Stomach (tissue), 4 donors: ENCODE results near the gene ARL15.

Source experiments
- POLR2A ChIP-seq, 4 donors: fragments of 450-650 bp; IDR thresholded peaks; one replicate each; pipeline ENCODE4 v1.6.1; 2016; ENCODE audit warnings: antibody characterized with exemption in 4 of 4, control low read depth in 2 of 4, mild to moderate bottlenecking in 1 of 4, moderate library complexity in 1 of 4
- TF ChIP-seq, protein P1 (sequence below), 7 experiments: fragments of 450-650 bp in 4 of 7; fragments of 200-600 bp in 3 of 7; sonication (generic) in 3 of 7; IDR thresholded peaks; one replicate each; pipeline ENCODE4 v1.5.1; 2016 to 2019; ENCODE audit warnings: antibody characterized with exemption in 7 of 7, control low read depth in 2 of 7, mild to moderate bottlenecking in 1 of 7

DNA sequence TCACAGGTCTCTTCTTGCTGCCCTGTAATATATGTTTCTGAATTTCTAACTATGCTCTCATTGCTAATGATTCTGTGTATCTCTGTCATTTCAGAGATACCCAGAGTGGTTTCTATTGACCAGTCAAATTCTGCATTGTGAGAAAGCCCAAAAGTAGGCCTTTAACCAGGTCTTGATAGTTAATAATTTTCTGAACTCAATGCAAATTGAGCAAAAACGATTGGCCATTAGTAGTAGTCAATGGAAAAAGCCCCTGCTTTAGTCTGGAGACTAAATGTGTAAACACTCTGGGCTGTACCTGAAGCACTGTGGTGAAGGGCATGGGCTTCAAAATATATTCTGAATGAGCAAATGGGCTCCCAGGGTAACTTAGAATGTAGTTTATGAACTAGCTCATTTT is 307.6 kb downstream of the ARL15 start:
- TF ChIP-seq, protein P1, sequence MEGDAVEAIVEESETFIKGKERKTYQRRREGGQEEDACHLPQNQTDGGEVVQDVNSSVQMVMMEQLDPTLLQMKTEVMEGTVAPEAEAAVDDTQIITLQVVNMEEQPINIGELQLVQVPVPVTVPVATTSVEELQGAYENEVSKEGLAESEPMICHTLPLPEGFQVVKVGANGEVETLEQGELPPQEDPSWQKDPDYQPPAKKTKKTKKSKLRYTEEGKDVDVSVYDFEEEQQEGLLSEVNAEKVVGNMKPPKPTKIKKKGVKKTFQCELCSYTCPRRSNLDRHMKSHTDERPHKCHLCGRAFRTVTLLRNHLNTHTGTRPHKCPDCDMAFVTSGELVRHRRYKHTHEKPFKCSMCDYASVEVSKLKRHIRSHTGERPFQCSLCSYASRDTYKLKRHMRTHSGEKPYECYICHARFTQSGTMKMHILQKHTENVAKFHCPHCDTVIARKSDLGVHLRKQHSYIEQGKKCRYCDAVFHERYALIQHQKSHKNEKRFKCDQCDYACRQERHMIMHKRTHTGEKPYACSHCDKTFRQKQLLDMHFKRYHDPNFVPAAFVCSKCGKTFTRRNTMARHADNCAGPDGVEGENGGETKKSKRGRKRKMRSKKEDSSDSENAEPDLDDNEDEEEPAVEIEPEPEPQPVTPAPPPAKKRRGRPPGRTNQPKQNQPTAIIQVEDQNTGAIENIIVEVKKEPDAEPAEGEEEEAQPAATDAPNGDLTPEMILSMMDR (IDR thresholded peaks at IDR 0.05), result no peak
- no peak for TF ChIP-seq POLR2A (IDR thresholded peaks at IDR 0.05)
